OCI-LY1 (cell line): Measurements from ENCODE around the gene ATG14.

Experiments
- EZH2 ChIP-seq: fragments of 200-600 bp; sonication (generic), shearing (Covaris generic); IDR thresholded peaks from 2 replicates; pipeline ENCODE4 v1.8.0; 2017; ENCODE audit warnings: borderline replicate concordance, mixed run types, mild to moderate bottlenecking, antibody characterized with exemption, low read length, moderate library complexity, mixed read lengths
- TF ChIP-seq, protein P1 (sequence below): fragments of 200-600 bp; sonication (generic), shearing (Covaris generic); IDR thresholded peaks from 2 replicates; pipeline ENCODE4 v1.5.1; 2017; ENCODE audit warnings: mild to moderate bottlenecking, antibody characterized with exemption, low read length, moderate library complexity, mixed read lengths

DNA sequence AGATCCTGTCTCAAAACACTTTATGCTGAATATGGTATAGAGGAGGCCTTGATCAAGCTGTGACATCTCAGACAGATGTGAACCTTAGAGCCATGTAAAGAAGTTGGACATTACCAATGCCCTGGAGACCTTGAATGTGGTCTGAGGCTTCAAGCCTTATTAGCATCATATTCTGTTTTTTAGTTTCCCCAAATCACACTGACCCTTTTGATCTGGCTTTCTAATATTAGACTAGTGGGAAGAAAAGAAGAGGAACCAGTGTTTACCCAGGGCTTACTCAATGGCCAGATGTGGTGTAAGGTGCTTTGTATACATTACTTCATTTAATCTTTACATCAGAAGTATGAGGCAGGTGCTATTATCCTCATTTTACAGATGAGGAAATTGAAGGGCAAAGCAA is 39.4 kb upstream of the ATG14 start:
- TF ChIP-seq, protein P1, sequence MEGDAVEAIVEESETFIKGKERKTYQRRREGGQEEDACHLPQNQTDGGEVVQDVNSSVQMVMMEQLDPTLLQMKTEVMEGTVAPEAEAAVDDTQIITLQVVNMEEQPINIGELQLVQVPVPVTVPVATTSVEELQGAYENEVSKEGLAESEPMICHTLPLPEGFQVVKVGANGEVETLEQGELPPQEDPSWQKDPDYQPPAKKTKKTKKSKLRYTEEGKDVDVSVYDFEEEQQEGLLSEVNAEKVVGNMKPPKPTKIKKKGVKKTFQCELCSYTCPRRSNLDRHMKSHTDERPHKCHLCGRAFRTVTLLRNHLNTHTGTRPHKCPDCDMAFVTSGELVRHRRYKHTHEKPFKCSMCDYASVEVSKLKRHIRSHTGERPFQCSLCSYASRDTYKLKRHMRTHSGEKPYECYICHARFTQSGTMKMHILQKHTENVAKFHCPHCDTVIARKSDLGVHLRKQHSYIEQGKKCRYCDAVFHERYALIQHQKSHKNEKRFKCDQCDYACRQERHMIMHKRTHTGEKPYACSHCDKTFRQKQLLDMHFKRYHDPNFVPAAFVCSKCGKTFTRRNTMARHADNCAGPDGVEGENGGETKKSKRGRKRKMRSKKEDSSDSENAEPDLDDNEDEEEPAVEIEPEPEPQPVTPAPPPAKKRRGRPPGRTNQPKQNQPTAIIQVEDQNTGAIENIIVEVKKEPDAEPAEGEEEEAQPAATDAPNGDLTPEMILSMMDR, result no peak
- TF ChIP-seq EZH2, result no peak
